Measurements from ENCODE around the gene CDK2.
"Not testable (repeated sequence)": the region's sequence is repeated elsewhere in the genome, so short reads cannot be mapped to it uniquely, and the experiment has no call there.

The CDK2 gene

GRCh38 chr12:55966408-55967281 is at the start of gene CDK2:
CDK2 (plus strand) TSS chr12:55966830; CDS start chr12:55967009, 179 bp downstream.
- H3K4me3 ChIP-seq (ENCODE audit: low read depth, low read length) = peak within 1 kb of the TSS; percentile 90
- peak; percentile 14 for DNase-seq (ENCODE audit: low read depth)

DNA sequence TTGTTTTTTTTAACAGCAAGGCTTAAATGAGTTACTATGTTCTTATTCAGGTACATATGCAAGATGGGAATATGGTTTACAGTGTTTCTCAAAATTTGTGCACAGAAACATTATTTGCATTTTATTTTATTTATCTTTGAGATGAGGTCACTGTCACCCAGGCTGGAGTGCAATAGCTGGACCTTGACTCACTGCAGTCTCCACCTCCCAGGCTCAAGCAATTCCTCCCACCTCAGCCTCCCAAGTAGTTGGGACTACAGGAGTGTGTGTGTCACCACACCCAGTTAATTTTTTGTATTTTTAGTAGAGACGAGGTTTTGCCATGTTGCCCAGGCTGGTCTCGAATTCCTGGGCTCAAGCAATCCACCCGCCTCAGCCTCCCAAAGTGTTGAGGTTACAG is 47.6 kb upstream of the CDK2 start:
- not testable (repeated sequence) for DNase-seq (ENCODE audit: low read depth); H3K4me3 ChIP-seq (ENCODE audit: low read depth, low read length)

- no peak overlapping the region for H3K4me3 ChIP-seq (ENCODE audit: low read depth, low read length)
- DNase-seq (ENCODE audit: low read depth) = no peak
Observed at GRCh38 chr12:55922126-55922525, 44.5 kb upstream of the CDK2 start.

- H3K4me3 ChIP-seq (ENCODE audit: low read depth, low read length); DNase-seq (ENCODE audit: low read depth): not testable (repeated sequence)
Observed at GRCh38 chr12:55923648-55924047, 43.0 kb upstream of the CDK2 start.

- no peak for DNase-seq (ENCODE audit: low read depth)
- no peak overlapping the region for H3K4me3 ChIP-seq (ENCODE audit: low read depth, low read length)
Observed at GRCh38 chr12:55925371-55925770, 41.3 kb upstream of the CDK2 start.

- peak overlapping the region; percentile 96 for H3K4me3 ChIP-seq (ENCODE audit: low read depth, low read length)
- DNase-seq (ENCODE audit: low read depth) = no peak
Observed at GRCh38 chr12:55925870-55926737, 40.5 kb upstream of the CDK2 start.

DNA sequence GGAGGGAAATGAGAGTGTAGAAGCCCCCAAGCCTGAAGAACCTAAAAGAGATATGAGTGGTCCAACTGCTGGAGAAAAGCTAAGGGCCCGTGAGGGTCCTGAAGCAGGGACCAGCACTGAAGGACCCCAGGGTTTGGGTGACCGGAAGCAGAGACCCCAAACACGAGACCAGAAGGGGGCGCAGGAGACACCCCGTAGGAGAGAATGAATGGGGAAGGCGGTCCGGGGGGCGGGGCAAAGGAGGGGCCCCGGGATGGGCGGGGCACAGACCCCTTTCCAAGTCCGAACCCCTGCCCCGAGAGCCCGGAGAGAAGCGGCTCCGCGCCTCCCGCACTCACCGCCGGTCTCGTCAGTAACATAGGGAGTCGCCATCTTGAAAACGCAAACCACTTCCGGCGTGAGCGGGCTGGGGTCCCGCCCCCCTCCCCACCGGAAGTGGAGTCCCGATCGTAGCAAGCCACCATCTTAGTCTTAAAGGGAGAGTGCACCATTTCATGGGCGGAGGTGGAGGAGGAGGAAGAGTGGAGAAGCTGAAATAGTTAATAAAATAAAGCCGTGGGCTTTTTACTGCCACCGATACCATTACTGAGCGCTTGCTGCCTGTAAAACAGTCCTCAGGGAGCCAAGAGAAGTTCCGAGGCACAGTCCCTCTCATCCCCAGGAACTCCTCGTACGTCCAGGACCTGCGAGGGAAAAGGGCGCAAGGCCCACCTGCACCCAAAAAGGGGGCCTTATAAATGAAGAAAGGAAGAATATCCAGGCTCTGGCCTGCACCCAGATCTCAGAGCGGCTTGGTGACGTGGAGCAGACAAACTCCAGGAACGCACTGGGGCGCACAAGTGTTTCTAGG is 39.7 kb upstream of the CDK2 start:
- H3K4me3 ChIP-seq (ENCODE audit: low read depth, low read length) = peak overlapping the region; percentile 96

GRCh38 chr12:55927588-55928502 is 38.8 kb upstream of the CDK2 start, which contains the start of gene PYM1:
PYM1 (minus strand) TSS chr12:55927894; CDS start chr12:55927761, 133 bp downstream.
- DNase-seq (ENCODE audit: low read depth) = no peak

More for the DNA sequence above, 39.7 kb upstream of the CDK2 start:
- peak; percentile 77 for DNase-seq (ENCODE audit: low read depth)

GRCh38 chr12:55929306-55929791 is 37.3 kb upstream of the CDK2 start:
- DNase-seq (ENCODE audit: low read depth) = no peak
- H3K4me3 ChIP-seq (ENCODE audit: low read depth, low read length) = no peak overlapping the region

More at GRCh38 chr12:55927588-55928502, 38.8 kb upstream of the CDK2 start, which contains the start of gene PYM1:
- peak within 1 kb of the TSS; percentile 96 for H3K4me3 ChIP-seq (ENCODE audit: low read depth, low read length)

DNA sequence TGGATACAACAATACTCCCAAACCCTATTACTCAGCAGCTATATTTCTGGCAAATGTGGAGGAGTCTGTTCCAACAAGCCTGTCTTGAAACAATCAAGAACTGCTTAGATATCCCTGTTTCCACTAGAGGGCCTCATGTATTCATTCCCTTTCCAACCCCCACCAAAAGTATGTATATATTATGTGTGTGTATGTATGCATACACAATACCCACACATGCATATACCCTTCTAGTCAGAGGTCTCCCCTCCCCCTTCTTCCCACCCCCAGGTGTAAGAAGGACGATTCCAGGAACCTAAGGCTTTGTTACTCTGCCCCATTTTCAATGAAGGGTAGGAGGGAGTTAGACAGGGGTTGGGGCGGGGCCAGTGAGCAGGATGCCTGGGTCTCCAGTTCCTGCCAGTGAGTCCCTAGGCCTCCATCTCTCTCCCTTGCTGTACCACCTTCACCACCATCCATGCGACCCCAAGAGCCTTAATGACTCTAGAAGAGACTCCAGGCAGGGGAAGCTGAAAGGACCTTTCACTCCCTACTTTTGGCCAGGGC is 35.8 kb upstream of the CDK2 start, which contains the start of gene DGKA:
TSS of gene DGKA (plus strand) at position 392 of the 546 bp plus-strand sequence. CDS start 5,342 bp downstream, outside the sequence.
- peak; percentile 56 for DNase-seq (ENCODE audit: low read depth)
- H3K4me3 ChIP-seq (ENCODE audit: low read depth, low read length) = peak within 1 kb of the TSS; percentile 85

DNA sequence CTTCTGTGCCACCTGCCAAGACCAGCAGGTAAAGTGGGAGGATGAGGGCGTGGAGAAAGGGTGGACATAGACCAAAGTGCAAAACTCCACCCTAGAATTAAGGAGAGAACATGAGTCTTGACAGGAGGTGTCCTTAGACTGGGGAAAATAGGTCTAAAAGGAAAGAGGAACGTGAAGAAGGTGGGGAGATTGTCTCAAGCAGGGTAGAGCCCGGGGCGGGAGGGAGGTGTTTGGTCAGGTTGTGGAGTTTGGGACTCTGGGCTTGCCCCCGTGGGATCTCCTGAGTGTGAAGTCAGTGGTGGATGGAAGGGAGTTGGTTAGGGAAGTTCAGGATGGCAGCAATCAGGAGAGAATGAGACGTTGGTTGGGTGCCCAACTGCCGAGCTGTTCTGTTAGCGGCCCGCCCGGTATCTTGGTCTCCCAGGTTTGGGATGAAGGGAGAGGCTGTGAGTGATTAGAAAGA is 35.3 kb upstream of the CDK2 start:
- DNase-seq (ENCODE audit: low read depth) = no peak
- peak overlapping the region; percentile 85 for H3K4me3 ChIP-seq (ENCODE audit: low read depth, low read length)

GRCh38 chr12:55931780-55932550 is 34.7 kb upstream of the CDK2 start:
- no peak for DNase-seq (ENCODE audit: low read depth)

DNA sequence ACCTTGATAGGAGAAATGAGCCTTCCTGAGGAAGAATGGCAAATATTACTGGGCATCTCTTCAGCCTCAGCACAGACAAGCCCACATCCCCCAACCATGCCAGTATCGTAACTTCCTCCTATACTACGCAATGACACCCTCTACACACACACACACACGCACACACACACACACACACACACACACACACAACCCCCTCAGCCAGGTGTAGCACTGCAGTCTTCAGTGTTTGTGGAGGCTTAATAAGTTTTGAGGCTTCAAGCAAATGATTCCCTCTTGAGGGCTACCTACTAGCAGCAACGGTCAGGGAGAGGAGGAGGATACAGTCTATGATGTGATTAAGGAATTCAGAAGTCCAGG is 34.1 kb upstream of the CDK2 start:
- peak overlapping the region; percentile 85 for H3K4me3 ChIP-seq (ENCODE audit: low read depth, low read length)
- no peak for DNase-seq (ENCODE audit: low read depth)

More at GRCh38 chr12:55931780-55932550, 34.7 kb upstream of the CDK2 start:
- H3K4me3 ChIP-seq (ENCODE audit: low read depth, low read length) = peak overlapping the region; percentile 85

GRCh38 chr12:55933169-55933798 is 33.3 kb upstream of the CDK2 start:
- H3K4me3 ChIP-seq (ENCODE audit: low read depth, low read length) = peak overlapping the region; percentile 85
- no peak for DNase-seq (ENCODE audit: low read depth)

DNA sequence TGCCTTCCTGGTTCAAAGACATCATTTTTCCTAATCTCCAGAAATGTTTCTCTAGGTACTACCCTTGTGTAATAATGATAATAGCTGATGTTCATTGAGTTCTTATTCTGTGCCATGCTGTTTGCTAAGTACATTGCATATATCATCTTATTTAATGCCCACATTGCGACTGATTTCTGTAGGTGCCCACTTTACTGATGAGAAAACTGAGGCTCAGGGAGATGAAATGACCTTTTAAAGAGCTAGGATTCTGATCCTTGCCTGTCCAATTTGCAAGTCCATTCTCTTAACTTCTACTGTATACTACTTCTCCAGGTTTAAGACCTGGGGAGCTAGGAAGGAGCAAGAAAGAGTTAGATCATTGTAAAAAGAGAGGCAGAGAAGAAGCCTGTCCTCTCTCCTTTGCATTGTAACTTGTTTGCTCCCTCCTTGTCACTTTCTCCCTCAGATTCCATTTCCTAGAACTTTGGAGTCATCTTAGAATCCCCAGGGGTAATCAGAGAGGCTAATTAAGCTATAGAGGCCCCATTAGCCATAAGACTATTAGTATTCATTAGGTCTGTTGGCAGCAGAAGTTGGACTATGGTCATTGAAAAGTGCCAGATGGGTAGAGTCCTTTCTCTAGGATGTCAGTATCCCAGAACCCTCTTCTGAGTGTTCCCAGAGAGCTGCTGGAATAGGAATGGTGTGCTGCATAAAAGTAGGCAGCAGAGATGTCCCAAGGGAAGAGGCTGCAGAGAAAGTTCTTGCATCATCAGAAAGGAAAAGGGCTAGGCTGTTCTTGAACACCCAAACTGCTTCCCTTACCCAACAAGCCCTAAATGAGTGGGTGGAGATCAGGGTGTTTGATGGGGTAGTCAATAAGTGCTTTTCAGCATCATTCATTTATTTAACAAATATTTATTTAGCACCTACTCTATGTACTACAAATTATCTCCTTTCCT is 32.6 kb upstream of the CDK2 start:
- H3K4me3 ChIP-seq (ENCODE audit: low read depth, low read length) = no peak overlapping the region
- DNase-seq (ENCODE audit: low read depth) = peak; percentile 41

All from skeletal muscle cell (primary cell).